ENCODE results near the gene ANKRD53.

ANKRD53 gene

GRCh38 chr2:70979626-70980025 is 1.2 kb downstream of the ANKRD53 start:
- no peak for TF ChIP-seq TCF12 (IDR thresholded peaks at IDR 0.05; ENCODE audit: low read depth)
- TF ChIP-seq REST (IDR thresholded peaks at IDR 0.05; ENCODE audit: low read depth), result no peak
- TF ChIP-seq CEBPB (IDR thresholded peaks at IDR 0.05), result no peak
- no peak for TF ChIP-seq RAD21 (IDR thresholded peaks at IDR 0.05; ENCODE audit: low read depth)
- no peak for TF ChIP-seq FOXM1 (IDR thresholded peaks at IDR 0.05; ENCODE audit: borderline replicate concordance, low read depth)

GRCh38 chr2:70981421-70981820 is 3.0 kb downstream of the ANKRD53 start:
- TF ChIP-seq CREB1 (IDR thresholded peaks at IDR 0.05; ENCODE audit: low read depth) (no peak), TEAD4 (IDR thresholded peaks at IDR 0.05) (no peak)

- no peak for TF ChIP-seq TEAD4 (IDR thresholded peaks at IDR 0.05)
- no peak for TF ChIP-seq TCF12 (IDR thresholded peaks at IDR 0.05; ENCODE audit: low read depth)
- no peak for TF ChIP-seq RAD21 (IDR thresholded peaks at IDR 0.05; ENCODE audit: low read depth)
- no peak for TF ChIP-seq NFIC (IDR thresholded peaks at IDR 0.05)
- no peak for TF ChIP-seq ZBTB7A (IDR thresholded peaks at IDR 0.05; ENCODE audit: low read depth)
- no peak for TF ChIP-seq EP300 (IDR thresholded peaks at IDR 0.05; ENCODE audit: borderline replicate concordance)
- no peak for TF ChIP-seq REST (IDR thresholded peaks at IDR 0.05; ENCODE audit: low read depth)
- TF ChIP-seq CEBPB (IDR thresholded peaks at IDR 0.05), result no peak
- no peak for TF ChIP-seq CREB1 (IDR thresholded peaks at IDR 0.05; ENCODE audit: low read depth)
- TF ChIP-seq FOXM1 (IDR thresholded peaks at IDR 0.05; ENCODE audit: borderline replicate concordance, low read depth), result no peak
- no peak for TF ChIP-seq YY1 (IDR thresholded peaks at IDR 0.05; ENCODE audit: low read depth)
- TF ChIP-seq MAX (IDR thresholded peaks at IDR 0.05), result no peak
- TF ChIP-seq EGR1 (IDR thresholded peaks at IDR 0.05), result no peak
These were observed 3.7 kb downstream of the ANKRD53 start for GRCh38 chr2:70981866-70982810.

- TF ChIP-seq RAD21 (IDR thresholded peaks at IDR 0.05; ENCODE audit: low read depth), result no peak
- no peak for TF ChIP-seq USF1 (IDR thresholded peaks at IDR 0.05)
- no peak for TF ChIP-seq TEAD4 (IDR thresholded peaks at IDR 0.05)
- TF ChIP-seq MAX (IDR thresholded peaks at IDR 0.05), result no peak
- TF ChIP-seq NFIC (IDR thresholded peaks at IDR 0.05), result no peak
- TF ChIP-seq EGR1 (IDR thresholded peaks at IDR 0.05), result no peak
- no peak for TF ChIP-seq EP300 (IDR thresholded peaks at IDR 0.05; ENCODE audit: borderline replicate concordance)
- TF ChIP-seq REST (IDR thresholded peaks at IDR 0.05; ENCODE audit: low read depth), result no peak
- TF ChIP-seq FOXM1 (IDR thresholded peaks at IDR 0.05; ENCODE audit: borderline replicate concordance, low read depth), result no peak
- no peak for TF ChIP-seq CREB1 (IDR thresholded peaks at IDR 0.05; ENCODE audit: low read depth)
- no peak for TF ChIP-seq CEBPB (IDR thresholded peaks at IDR 0.05)
- TF ChIP-seq TCF12 (IDR thresholded peaks at IDR 0.05; ENCODE audit: low read depth), result no peak
These were observed 4.5 kb downstream of the ANKRD53 start for GRCh38 chr2:70982971-70983370.

GRCh38 chr2:70983506-70984227 is 5.2 kb downstream of the ANKRD53 start:
- TF ChIP-seq EGR1 (IDR thresholded peaks at IDR 0.05) (no peak), REST (IDR thresholded peaks at IDR 0.05; ENCODE audit: low read depth) (no peak)

Measured in Ishikawa (cell line).